CD4-positive, alpha-beta T cell treated with Interleukin-15 for 4 hours (primary cell): Measurements from ENCODE around the gene JAZF1.

Source experiments
- DNase-seq: peaks from one replicate; pipeline ENCODE4 v3.0.0-alpha.2; 2020; ENCODE audit warnings: low spot score

Gene JAZF1

DNA sequence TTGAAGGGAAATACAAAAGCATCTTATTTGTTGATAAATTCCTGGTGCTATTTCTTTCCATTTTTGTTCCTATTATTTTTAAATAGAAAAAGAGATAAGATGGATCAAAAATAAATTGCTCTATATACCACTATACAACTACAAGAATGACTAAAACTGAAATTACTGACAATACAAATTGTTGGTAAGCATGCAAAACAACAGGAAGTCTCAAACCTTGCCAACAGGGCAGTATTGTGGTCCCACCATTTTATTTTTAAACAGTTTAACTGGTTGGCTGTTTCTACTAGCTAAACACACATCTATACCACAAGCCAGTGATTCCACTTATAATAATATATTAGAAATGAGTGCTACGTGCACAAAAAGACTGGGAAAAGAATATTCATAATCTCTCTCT lies 213.0 kb downstream of the JAZF1 start:
- DNase-seq = no peak

DNA sequence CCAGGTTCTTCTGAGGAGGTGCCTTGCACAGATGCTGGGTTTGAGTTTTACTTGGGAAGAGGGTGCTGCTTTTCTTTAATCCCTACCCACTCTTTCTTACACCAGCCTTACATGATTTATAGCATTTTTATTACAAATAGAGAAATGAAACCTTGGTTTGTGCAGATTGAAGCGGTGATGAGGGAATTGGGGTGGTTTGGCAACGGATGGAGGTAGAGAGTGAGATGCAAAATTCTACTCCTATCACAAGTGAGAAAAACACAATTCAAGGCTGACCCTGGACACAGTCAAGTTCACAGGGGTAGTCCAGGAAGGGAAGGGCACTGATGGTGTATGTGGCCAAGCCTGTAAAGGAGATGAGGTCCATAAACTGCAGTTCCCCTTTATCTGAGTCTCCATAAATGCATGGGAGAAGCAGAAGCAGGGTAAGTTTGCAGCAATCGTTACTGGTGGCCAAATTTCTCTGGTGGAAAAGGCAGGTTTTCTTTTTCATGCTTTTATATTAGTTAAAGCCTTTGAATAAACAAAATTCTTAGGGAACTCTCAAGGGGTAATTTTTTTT lies 214.3 kb downstream of the JAZF1 start:
- DNase-seq = no peak

DNA sequence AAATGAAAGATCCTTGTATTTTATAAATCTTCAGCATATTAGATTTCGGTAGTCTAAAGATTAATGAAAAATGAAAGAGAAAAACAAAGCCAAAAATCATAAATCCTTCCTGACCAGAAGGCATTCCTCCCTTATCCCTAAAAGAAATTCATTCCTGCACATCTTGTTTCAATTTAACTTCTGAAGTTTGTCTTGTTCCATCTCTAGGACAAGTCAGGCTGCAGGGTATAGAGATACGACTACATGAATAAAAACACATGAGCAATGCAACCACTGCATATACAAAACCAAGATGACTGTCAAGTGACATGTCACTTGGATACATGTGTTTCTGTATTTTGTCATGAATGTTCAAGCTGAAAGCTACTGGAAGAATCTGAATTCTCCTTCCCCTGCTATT lies 214.9 kb downstream of the JAZF1 start:
- no peak for DNase-seq

DNA sequence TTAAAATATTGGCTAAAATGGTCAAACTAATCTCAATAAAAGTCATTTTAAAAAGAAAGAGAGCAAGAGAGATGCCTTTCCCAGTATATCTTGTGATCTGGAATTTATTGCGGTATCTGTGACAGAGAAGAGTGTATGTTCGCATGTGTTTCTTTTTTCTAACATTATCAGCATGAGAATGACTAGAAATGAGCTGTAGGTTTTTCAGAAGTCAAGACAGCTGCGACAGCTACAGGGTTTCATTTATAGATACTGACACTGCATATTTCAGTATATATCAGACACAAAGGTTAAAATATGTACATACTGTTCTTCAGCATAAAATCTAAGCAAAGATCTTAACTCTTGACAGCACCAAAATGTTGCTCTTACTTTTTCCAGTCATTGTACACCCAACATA lies 215.8 kb downstream of the JAZF1 start:
- DNase-seq = no peak

DNA sequence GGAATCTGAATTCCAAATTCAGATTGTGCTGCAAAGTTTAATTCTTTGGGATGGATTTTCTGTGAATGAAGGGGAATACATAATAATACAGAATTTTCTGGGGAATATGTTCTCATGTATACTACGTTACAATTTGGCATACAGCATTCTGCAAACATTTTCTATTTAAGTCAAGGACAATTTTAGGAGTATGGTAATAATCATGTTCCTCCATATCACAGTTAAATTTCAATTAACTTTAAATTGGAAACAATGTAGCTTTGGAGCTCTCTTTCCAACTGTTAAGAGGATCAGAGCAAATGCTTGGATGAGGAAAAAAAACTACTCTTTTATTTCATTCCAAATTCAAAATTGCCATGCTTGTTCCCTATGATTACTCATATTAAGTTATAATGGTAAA lies 217.5 kb downstream of the JAZF1 start:
- DNase-seq = no peak

DNA sequence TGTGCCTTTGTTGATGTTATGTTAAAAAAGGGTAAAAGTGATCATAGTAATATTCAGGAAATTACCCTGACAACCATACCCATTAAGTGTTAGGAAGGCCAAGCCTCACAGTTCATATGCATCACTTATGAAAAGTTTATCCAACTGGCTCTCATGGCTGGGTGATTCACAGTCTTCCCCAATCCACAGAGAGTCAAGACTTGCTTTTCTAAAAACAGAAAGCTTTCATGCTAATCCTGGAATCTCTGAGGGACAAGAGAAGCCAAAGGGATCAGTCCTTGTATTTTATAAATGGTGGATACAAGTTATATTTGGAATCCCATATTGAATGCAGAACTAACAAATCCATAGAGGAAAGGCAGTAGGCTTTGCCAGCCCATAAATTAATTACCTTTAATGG lies 218.3 kb downstream of the JAZF1 start:
- no peak for DNase-seq

DNA sequence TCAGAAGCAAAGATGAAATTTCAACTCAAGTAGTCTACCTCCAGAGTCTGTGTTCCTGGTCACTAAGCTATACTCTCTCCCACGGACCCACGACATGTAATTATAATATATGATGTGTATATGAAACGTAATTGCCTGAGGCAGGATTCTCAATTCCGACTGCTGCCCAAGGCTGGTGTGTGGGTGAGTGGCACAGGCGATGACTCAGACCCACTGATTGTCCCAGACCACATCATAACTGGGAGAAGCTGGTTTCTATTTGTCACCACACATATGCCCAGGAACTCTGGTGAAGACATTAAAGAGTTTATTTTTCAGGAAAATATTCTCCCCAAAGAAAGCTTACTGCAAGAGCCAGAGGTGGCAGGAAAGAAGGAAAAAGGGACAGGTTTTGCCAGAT lies 219.3 kb downstream of the JAZF1 start:
- DNase-seq = no peak

DNA sequence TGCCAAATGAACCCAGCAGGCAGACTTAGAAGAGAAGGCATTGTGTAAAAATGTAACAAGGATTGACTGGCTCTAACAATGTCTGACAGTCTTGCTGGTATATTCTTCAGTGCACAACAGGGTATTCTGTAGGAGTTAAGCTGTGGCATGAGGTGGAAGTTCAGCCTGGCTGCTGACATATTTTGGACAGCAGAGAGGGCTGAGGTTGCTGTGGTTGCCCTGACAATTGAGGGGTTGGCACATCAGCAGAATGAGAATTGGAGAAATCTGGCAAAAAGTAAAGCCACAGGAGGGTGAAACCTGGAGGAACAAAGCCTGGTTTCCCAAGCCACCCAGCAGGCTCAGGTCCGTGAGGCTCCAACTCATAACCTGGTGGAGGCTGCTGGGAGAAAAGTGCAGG lies 220.2 kb downstream of the JAZF1 start:
- DNase-seq = no peak

DNA sequence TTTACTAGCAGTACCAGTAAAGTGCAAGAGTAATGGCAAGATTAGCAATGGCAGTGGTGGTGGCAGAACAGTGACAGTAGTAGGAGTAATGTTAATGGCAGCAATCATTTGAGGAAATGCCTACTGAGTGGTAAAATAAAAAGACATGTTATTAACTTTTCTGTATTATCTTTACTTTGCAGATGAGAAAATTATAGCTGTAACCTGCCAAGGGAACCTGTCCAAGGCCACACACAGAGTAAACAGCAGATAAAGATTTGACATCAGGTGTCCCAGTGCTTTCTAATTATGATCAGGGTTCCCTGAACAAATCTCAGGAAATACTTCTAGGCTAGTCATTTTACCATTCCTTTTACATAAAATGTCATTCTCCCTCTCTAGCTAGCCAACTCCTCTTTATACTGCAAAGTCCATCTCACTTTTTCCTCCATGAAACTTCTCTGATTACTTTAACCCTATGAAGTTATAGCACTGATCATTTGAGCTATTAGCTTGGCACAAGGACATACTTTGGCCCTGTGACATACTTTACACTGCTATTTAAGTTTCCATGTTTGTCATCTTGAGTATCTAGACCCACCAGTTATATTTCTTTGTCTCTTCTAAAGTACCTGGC lies 221.6 kb downstream of the JAZF1 start:
- DNase-seq = no peak

DNA sequence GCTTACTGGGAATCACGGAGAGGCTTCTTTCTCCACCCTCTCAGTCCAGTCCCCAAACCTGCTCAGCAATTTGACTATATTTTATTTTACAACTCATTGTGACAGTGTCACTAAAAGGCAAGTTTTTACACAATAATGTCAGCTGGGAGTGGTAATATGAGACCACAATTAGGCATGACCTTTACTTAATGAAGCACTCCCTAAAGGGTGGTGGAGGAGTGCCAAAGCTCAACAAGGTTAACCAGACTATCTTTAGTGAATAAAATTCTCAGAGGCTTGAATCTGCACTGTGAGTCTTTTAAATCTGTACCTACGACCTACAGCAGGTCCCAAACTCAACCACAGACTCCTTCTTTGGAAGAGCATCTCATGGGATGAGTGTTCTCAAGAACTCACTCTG lies 225.0 kb downstream of the JAZF1 start:
- DNase-seq = no peak

DNA sequence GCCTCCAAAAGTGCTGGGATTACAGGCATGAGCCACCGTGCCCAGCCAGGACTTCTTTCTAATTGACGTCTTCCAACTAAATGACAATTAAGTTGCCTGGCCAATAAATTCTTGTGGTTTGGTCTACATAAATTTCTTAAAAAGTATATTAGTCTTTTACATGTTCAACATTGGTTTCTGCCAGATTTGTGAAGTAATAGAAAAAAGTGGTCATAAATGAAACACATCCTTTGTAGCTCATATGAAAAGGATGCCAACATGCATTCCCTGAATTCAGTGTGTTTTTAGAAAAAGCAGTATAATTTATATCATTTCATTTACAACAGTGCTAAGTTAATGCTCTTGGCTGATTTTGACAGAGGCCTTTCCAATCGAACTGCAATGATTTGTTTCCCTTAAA lies 225.6 kb downstream of the JAZF1 start:
- no peak for DNase-seq

DNA sequence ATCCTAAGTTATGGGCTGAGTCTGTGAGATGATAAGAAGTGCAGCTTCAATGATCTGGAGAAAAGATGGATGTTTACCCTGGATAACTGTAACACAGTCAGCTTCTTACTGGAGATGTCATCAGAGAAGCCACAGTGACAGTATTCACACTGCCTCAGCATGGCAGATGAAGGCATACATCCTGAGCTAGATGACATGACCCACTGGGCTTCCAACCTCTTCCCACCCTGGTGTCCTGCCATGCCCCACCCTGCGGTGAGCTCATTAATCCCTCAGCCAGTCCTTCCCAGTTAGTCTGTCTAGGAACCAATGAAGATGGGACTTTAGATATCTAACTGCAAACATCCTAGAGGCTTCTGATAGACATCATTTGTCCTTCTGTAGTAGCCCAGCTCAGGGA lies 226.8 kb downstream of the JAZF1 start:
- DNase-seq = no peak

DNA sequence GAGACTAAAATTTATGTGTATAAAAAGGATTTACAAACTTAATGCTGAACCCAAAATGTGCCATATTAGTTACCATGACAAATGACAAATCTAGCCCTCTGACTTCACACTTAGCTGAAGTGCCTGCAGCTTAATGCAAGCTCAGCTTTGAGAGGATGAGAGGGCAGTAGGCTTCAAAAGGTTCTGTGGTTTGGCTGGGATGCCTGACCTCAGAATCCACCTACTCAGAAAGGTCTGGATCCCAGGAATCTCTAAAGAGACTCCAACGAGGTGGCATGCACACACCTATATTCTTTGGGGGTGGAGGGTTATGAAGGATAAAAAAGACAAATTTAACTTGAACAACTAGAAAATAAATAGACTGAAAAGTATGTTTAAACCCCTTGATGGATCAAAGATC lies 227.2 kb downstream of the JAZF1 start:
- no peak for DNase-seq

DNA sequence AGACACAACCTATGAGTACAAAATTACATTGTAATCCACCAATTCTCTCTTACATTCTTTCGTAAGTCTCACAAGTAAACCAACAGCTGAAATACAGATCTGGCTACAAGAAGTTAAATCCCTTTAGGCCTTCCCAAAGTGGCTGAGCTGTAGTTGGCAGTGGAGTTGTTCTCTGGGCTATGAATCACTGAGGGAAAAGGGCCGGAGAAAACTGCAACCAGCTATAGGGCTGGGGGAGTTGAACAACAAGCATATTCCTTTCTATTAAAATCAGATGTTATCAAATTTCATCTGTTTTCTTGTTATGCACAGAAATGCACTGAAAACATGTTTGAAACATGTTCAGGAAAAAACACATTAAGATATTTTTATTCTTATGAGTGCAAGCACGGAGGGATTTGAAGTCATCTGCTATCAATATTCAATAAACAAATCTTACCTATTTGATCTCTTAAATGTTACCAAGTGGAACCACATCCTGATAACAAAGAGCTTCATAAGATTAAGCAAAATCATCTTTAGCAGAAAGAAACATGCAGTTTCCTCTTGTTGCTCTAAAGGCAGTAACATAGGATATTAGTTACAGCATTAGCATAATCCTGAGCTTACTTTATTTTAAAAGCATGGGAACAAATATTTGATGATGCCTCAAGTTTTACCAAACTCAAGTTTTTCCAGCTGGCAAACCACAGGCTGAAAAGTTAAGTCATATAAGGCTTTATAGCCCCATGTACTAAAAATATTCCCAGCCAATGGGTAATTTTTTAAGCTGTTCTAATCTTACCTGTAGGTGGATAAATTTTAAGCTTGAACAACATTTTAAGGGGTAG lies 227.9 kb downstream of the JAZF1 start:
- no peak for DNase-seq

DNA sequence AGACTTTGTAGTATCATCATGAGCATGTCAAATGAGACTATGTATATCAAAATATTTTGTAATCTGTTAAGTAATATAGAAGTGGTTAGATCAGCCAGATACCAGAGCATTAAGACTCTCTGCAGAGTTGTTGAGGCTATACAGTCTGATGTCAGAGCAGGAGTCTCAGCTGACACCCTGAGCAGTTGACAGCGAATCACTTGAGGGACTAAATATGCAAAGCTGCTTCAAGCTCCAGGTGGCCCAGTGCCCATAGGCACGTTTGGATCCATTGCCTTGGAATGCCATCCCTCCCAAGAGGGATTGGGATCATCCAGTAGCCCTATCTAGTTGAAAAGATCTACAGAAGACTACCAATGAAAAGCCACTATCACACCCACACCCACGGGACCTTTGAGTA lies 230.5 kb downstream of the JAZF1 start:
- DNase-seq = no peak

DNA sequence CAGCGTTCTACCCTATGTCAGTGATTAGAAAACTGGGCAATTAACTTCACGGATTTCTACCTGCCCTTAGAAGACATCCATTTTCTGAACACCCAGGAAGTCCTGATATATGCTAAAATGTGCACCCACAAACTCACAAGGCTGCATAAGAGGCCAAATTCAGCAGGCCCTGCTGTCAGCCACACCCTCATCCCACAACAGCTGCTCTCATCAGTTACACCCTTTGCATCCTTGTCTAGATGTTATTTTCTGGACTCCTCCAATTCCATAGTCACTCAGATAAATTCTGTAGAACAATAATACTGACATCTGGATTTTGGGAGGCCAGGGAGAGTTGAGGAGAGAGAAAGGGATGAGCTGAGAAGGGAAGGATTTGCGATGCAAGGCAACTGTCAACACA lies 231.7 kb downstream of the JAZF1 start:
- DNase-seq = no peak

DNA sequence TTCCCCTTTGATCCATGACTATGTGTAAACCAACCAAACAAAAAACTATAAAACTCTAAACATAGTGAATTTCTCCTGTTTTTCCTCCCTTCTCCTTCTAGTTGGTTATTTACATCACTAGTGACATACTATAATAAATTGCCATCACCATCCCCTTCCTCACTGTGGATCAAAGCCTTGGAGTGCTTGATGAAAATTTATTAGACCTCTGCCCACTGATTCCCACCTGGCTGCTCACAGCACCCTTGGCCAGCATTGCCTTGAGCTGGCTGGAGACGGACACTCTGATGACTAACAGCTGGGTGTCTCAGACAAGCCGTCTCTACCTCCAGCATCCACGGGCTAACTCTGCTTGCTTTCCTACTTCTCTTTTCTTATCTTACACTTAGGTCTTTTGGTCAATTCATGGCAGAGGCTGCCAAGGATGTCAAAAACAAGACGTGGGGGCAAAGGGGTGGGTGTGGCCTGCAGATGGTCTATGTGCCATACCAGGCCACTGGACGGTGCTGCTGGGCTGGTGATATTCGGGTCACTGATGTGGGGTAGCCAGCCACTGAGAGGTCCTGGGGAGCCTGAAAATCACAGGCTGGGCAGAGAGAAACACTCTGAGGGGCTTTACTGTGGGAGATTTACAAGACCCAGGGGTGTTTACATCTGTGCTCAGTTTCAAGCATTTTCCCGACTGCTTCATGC lies 232.9 kb downstream of the JAZF1 start:
- DNase-seq = no peak

DNA sequence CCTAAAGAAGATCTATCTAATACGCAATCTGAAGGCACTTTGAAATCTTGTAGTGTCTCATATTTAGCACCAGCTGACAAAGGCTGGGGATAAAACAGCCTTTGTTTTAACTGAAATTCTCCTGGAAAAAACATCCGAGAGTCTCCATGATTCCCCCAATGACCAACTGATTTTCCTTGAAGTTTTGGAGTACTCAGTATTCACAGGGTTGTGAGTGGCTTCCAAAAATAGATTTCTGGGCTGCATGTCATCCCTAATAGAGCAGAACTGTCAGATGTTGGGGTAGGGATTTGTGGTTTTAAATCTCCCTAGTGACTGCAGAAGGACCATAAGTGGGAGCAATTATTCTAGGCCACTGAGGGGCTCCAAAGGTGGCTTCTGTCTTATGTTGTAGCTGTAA lies 234.2 kb downstream of the JAZF1 start:
- no peak for DNase-seq

DNA sequence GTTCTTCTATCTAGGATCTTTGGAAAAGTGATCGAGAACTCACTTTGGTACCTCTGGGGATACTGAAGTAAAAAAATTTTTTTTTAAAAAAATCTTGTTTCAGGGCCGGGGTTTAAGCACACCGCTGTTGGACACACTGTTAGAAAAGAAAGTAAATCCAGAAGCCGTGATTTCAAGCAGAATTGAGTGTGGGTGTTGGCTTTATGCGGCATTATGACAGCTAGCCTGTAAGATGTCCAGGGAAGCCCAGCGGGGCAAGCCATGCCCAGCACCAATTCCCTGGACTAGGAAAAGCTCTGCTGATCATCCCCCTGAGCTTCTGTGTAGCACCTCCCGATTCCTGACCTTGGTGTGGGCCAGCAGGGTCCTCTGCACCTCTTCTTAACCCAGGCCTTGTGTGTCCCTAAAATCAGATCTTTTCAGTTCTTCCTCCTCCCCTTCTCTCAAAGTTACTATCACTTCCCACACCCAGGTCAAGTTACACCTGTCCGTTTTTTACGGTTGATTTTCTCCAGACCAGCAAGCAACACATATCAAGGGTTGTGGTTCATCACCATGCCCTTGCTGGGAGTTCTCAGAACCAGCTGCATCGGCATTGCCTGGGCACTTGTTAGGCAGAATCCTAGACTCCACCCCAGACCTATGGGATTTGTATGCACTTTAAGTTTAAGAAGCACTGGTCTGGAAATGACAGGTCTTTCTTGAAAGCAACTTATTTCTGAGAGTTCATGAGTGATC lies 235.4 kb downstream of the JAZF1 start:
- no peak for DNase-seq

DNA sequence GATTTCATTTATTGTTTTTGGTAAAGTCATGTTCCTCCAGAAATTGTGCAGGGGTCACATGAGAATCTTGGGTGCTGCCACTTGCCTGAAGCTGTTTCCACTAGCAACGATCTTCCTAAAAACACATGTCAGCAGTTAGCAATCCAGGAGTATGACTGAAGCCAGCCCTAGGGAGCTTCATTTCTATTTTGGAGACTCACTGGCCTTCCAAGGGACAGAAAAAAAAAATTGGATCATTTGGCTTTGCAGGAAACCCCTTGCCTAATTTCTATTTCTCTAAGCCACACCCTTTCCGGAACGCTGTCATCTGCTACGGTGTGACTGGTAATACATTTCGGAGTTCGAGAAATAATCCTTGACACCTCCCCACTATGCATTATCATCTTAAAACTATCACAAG lies 236.0 kb downstream of the JAZF1 start:
- DNase-seq = no peak

DNA sequence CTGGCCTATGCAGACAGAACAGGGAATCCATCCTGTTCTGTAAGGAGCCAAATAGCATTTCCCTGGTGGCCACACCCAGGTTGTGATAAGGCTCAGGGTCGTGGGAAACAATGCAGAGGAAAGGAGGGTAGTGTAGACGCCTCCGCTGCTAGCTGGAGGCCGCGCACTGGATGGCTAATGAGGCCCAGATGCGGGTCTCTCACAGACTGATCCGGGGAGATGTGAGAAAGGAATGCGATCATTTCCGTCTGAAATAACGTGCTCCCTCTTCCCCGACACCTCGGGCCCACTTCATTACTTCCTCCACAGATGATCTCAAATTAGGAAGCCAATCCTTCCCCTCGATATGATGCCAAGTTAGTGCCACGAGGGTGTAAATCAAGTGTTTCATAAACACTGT lies 237.4 kb downstream of the JAZF1 start:
- DNase-seq = no peak

DNA sequence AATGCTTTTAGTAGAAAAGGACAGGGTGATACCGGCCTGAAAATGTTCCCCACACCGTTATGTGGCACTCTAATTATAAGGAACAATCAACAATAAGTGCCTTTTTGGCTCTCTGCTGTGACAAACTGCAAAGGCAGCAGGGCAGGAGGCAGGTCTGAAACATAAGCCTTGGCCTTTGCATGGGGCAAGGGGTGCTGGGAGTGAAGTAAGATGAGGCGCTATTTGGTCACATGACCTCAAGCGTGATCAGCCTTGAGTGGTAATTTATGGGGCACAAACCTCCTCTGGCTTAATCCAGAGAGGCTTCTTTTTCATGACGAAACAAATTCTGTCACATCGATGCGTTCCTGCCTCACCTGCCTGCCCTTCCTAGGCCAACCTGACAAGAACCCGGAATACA lies 237.9 kb downstream of the JAZF1 start:
- no peak for DNase-seq
